ENCODE measurements around the gene LDB3.

Gene LDB3

DNA sequence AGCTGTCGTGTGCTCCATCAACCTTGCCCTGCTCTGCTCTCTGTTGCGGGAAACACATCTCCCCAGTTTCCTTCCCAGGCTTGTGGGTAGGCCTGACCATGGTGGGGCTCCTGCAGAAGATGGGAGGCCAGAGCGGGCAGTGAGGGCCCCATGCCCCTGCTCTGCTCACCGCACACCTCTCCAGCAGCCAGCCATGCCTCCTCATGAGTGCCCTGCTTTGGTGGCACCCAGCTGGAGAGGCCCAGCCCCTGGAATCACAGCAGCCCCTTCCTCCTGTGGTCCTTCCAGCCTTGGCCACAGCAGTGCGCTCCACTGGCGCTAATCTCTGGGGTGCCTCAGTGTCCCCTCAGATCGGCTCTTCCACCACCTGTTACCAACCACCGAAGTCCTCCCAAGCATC is 18.2 kb upstream of the LDB3 start:
- DNase-seq = no peak

DNA sequence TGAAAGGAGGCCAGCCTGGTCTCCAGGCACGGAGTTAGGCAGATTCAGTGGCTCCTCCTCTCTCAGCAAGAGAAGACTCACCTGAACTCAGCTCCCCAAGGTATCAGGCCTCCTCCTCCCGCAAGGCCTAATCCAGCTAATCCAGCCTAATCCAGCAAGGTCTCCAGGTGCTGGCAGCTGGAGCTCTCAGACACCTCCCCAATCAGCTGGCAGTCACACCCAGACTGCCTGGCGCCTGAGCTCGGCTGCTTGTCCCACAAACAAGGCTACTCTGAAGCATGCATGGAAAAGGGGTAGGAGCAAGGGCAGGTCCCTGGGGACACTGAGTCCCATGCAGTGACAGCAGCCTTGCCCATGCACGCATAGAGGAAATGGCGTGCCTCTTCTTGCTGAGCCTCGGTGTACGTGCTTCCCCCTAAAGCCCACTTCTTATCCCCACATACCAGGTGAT is 17.3 kb upstream of the LDB3 start:
- DNase-seq = no peak

DNA sequence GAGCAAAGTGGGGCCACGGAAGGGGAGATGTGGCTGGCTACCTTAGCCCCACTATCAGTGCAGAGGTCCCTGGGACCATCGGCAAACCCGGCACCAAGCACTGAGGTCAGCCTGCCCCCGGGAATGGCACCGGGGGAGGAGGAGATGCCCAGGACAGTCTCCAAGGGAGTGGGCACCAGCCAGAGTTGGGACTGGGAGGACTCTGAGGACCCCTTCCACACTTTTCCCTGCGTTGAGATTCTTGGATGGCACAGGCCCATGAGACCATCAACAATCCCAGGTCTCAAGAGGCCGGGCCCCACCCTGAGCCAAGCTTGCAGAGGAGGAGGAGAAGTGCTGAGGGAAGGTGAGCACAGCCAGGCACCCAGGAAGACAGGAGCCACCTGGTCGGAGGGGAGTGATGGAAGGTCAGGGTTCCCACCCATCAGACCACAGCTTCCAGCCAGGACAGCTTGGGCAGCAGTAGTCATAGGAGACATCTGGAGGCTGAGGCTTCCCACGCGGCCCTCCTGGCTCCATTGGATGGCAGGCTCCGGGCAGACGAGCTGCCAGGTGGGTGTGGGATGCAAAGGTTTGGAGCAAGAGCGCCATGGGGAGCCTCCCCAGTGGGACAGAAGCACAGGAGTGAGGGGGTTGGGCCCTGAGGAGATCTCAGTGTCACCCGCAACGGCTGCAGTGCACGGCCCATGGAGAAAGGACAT is 16.5 kb upstream of the LDB3 start:
- DNase-seq = no peak

DNA sequence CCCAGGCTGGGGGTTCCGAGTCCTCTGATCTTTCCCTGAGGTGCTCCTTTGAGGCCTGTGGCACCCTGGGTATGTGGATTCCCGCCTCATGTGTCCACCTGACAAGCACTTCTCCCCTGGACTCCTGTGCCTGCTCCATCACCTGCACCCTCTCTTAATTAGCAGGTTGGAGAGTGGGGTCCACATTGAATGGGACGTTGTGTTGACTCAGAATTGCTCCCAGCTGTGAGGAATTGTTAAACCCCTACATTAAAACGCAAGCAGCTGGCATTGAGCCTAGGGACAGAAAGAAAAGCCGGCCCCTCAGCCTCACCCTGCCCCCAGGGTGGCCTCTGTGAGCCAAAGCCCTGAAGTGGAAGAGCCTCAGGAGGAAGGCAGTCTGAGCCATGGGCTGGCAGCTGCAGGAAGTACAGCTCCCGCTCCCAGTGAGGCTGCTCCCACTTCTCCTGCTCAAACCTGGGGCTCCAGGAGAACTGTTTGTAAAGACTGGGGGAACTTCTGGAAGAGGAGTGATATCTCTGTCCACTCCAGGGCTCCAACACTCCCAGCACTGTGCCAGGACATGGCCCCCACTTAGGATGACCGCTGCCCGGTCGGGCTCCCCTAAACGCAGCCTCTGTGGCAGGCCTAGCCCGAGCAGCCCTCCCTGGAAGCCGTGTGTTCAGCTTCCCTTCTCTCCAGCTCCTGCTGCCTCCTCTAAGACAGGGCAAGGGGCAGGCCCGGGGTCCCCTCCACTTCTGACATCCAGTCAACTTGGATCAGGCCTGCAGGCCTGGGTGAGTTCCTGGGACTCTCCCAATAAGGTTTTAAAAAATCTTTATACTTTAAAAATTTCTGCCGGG is 15.7 kb upstream of the LDB3 start:
- no peak for DNase-seq

DNA sequence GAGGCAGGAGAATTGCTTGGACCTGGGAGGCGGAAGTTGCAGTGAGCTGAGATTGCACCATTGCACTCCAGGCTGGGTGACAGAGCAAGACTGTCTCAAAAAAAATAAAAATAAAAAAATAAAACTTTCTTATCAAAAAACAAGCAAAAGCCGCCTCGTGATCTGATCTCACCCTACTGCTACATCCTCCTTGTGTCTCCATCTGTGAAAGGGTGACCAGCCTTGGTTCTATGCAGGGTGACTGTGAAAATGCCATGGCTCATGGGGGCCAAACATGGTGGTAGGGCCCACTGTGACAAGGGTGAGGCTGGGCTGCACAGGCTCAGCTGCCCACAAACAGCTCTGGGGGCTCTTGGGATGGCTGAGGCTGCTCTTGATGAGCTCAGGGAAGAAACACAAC is 14.9 kb upstream of the LDB3 start:
- DNase-seq = no peak

DNA sequence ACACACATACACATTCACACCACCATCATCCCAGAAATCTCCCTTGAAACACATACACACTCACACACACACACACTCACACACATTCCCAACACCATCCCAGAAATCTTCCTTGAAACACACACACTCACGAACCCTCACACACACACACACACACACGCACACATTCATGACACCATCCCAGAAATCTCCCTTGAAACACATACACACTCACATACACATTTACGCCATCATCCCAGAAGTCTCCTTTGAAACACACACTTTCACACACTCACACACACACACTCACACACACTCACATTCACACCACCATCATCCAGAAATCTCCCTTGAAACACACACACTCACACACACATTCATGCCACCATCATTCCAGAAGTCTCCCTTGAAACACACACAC is 14.3 kb upstream of the LDB3 start:
- no peak for DNase-seq

DNA sequence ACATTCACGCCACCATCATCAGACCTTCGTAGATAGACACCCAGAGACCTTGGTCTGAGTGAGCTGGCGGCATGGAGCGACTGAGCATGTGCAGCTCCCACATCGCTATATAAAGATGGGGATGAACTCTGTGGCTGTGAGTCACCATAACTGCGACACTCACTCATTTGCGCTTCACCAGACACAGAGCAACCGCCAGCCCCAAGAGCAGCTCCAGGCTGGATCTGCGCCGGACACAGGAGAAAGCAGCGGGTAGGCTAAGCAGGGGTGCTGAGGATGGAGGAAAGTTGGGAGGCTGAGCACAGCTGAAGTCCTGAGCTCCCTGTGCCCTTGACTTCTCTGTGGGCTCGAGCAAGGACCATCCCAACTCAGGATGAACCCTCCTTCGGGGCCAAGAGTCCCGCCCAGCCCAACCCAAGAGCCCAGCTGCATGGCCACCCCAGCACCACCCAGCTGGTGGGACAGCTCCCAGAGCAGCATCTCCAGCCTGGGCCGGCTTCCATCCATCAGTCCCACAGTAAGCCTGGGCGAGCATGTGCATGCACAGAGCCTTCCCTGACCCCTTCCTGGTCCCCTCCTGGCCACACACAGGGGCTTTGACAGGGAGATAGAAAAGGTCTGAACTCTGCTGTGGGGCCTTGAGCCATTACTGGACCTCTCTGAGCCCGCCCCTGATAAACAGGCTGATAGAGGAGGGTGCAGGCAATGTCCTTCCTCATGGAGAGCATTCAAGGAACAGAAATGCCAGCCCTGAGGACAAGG is 13.7 kb upstream of the LDB3 start, which contains the start of gene OPN4:
Gene OPN4, plus strand, starts transcription at position 137 of the 762 bp plus-strand sequence. Its CDS starts 237 bp downstream, at position 374.
- DNase-seq = no peak

DNA sequence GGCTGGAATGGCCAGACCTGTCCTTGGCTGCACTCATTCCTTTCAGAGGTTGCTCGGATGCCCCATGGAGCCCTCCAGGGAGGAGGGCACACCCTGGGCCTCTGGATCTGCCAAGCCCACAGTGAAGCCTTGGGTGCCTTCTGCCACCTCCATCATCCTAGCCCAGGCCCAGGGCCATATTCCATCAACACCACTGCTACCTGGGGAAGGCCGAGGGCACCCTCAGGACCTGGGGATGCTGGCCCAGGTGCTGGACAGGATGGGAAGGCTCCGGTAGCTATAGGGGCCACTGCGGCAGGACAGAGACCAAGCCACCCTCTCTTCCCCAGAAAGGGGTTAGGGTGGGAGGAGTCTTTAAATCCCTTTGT is 13.2 kb upstream of the LDB3 start:
- DNase-seq = no peak

DNA sequence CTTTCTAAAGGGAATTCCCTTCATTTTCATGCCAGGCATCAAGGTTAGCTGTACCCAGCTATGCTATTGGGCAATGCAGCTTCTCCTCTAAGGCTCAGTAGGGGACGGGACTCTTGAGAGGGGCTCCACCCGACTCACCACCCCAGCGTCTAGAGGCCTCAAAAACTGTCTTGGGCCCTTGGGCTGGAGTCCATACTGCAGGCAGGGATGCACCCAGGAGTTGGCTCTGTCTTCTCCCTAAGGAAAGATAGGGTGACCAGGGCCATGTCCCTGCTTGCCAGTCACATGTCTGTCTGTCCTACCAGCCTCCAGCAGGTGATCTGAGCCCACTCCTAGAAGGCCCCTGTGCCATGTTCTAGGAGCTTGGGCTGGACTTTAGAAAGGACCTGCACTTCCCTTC is 12.7 kb upstream of the LDB3 start:
- DNase-seq = no peak

DNA sequence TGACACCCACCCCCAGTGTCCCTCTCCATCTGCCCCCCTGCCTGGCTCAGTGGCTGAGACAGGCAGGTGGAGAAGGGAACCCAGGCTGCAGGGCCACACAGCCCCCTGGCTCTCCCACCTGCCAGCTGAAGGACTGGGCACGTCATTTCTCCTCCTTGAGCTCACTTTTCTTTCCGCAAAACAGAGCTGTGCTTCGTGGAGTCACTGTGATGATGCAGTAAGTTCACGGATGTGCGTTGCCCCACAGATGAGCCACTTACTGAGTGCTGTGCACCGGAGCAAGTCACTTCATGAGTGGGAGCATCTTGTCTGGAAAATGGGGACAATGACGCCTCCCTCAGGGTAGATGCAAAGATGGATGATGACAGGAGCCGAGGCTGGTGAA is 11.3 kb upstream of the LDB3 start:
- no peak for DNase-seq

DNA sequence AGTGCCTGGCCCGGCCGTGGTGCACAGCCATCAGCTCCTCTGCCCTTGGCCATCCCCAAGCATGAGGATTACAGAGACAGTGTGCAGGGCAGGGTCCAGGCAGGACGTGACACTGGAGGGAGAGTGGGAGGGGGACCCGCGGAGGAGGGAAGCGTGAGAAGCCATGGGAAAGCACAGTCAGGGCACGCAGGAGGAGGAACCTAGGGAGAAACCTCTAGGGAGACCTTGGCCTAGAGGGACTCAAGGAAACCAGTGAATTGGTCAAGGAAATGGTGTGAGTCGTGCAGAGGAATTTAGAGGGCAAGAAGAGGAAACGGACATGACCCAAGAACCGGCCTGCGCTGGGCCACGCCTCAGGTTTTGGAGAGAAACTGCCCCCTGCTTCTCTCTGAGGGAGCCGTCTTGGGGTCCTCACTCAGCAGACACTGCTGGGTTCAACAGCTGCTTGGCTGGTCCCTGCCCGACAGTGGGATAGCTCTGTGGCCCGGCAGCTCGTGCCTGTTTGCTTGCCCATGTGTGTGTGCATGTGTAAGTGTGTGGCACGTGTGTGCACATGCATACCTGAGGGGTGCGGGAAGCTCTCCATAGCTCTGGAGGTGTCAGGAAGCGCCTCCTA is 10.8 kb upstream of the LDB3 start:
- DNase-seq = no peak

DNA sequence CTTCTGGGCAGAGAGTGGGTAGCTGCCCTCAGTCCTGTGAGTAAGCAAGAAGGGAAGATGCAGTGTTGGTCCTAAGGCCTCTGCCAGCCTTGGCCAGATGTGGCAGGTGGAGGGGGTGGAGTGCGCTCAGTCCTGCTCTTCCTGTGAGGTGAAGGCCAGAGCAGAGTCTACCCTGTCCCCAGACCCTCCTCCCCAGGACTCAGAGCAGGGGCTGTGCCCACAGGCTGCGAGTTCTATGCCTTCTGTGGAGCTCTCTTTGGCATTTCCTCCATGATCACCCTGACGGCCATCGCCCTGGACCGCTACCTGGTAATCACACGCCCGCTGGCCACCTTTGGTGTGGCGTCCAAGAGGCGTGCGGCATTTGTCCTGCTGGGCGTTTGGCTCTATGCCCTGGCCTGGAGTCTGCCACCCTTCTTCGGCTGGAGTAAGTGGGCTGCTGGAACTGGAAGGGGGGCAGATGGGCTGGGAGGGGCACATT is 10.0 kb upstream of the LDB3 start:
- no peak for DNase-seq

DNA sequence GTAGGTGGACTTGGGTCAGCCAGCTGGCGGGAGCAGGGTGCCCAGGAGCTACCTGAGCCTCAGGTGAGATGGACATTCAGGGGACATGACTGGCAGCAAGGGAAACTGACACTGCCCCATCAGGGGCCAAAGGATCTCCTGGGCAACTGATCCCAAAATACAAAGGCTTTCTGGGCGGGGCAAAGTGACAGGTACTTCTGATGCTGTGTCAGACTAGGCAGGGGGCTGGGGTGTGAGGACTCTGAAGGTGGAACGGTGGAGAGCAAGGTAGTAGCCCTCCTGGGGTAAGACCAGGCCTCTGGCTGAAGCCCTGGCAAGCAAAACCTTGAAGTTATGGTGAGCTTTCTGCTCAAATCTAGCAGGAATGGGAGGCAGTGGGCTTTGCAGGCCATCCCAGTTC is 9.6 kb upstream of the LDB3 start:
- no peak for DNase-seq

DNA sequence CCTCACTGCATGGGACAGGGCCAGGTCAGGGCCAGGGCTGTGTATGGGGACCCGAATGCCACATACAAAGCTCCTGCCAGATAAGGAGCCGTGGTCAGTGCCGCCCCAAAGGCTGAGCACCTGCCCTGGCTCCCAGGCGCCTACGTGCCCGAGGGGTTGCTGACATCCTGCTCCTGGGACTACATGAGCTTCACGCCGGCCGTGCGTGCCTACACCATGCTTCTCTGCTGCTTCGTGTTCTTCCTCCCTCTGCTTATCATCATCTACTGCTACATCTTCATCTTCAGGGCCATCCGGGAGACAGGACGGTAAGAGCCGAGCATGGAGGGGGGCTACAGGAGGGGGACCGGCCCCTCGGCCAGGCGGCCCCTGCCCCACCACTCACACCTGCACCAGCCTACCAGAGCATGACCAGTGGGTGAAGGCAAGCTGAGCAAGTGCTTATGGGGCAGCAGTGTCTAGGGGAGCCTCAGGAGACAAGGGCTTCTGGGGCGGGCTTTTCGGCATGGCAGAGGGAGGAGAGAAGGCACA is 9.1 kb upstream of the LDB3 start:
- no peak for DNase-seq

DNA sequence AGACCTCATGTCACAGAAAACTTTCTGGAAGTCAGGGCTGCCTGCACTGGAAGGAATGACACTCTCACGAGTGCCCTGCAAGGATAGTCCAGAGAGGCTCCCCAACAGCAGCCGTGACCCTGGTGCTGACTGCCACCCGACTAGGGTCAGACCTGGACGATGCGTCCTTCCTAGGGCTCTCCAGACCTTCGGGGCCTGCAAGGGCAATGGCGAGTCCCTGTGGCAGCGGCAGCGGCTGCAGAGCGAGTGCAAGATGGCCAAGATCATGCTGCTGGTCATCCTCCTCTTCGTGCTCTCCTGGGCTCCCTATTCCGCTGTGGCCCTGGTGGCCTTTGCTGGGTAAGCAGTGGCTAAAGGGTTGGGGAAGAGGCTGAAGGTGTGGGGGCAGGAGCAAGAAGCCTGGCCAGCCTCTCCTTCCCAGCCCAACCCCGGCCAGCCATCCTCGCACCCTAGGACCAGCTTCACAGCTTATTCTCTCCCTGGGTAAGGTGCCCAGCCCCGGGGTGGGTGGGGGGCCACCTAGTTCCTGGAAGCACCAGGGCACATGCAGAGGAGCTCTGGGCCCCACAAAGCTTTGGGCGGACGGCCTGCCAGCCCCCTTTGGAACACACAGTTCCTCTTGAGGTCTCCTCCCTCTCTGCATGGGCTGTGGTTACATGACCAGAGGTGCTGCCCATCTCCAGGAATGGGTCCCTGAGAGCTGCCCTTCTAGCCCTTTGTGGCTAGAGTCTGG is 8.4 kb upstream of the LDB3 start:
- DNase-seq = no peak

DNA sequence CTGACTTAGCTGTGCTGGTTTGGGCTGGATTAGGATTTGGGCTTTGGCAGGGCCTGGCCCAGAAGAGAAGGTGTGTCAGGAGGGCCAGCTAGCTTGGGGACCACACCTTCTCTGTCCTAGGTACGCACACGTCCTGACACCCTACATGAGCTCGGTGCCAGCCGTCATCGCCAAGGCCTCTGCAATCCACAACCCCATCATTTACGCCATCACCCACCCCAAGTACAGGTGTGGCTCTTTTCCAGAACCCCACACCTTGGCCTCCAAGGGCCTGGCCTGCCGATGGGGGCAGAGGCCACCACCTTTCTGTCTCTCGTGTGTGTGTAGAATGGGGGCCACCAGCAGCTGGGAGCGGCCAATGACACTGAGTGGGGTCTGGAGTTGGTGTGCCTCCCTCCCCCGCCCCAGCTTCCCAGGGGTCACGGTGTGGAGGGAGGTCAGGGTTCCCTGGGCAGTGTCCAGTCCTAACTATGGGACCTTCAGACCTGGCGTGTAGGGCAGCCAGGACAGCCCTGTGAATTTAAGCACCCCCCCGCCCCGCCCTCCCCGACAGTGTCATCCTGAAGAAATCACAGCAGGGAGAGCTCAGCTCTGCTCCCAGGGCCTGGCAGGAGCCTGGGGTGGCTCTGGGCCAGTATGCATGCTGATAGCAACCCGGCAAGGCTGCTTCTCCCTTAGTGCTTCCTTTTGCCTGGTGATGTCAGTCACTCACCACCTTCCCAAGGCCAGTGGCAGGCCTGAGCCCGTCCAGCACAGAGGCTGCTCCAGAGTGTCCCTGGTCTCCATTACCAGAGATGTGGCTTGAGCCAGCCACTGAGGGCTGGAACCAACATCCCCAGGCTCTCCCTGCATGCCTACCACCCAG is 6.9 kb upstream of the LDB3 start:
- DNase-seq = peak in 1 of 56 donors; percentile 7

DNA sequence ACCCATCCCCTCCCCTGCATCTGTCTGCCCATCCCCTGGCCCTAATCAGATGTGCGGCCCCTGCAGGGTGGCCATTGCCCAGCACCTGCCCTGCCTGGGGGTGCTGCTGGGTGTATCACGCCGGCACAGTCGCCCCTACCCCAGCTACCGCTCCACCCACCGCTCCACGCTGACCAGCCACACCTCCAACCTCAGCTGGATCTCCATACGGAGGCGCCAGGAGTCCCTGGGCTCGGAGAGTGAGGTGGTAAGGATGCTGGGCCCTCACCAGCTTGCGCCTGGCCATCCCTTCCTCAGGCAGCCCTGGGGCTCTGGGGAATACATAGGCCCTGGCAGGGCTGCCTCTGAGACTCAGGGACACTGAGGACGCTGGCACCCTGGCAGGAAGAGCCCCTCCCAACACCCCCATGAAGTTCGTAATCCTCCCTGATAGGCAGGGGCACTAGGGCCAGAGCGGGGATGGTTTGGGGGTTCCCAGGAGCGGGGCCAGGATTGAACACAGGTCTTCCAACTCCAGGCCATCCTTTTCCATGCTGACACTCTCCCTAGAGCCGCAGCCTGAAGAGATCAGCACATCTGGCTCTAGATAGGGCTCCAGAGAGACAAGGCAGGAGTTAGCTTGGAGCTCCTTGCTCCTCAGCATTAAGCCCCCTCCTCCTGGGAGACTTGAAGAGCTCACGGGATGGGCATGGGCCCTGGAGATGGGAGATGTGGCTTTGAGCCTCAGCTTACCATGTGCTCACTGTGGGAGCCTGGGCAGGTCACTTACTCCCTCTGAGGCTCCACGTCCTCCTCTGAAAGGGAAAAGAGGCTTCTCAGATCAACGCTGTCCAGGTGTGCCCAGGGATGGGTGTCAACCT is 5.9 kb upstream of the LDB3 start:
- DNase-seq = no peak

DNA sequence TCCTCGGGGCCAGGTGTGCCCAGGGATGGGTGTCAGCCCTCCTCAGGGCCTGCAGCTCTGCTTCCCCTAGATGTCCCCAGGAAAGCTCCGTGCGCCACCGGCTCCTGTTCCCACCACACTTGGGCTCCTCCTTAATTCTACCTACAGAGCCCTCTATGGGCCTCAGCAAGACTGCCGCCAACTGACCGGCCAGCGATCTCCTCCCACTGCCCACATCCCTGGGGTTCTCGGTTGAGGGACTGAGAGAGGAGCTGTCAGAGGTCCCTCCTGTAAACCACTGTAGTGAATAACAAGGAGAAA is 5.3 kb upstream of the LDB3 start:
- DNase-seq = no peak

Measured in amygdala (tissue), 56 donors.